Hematopoietic multipotent progenitor cell (in vitro differentiated cells): Measurements from ENCODE around the gene CLDN18. TPM values are rescaled to one million over a fixed set of nuclear protein-coding genes. Genes with fewer than 3 reads are reported as not detected.

Source experiments
- total RNA-seq: library from RNA; depleted of rRNA; stranded (reverse); fragments of >200 nt; gene quantifications from one replicate; pipeline ENCODE4 v1.2.3, GENCODE V29; 2012

Gene CLDN18
- total RNA-seq, 1 donor, result not detected

Other genes with a start within 250 kb of the CLDN18 start
- gene SOX14, start 245.8 kb upstream of the CLDN18 start, total RNA-seq, result not detected
- gene DZIP1L, start 105.4 kb downstream of the CLDN18 start, total RNA-seq, result 7.3 TPM
- not detected for gene A4GNT, start 122.2 kb downstream of the CLDN18 start, total RNA-seq
- 15.6 TPM for gene DBR1, start 164.8 kb downstream of the CLDN18 start, total RNA-seq
- gene ARMC8, start 177.1 kb downstream of the CLDN18 start, total RNA-seq, result 151 TPM